Measurements from ENCODE around the gene SREBF2. TPM values are rescaled to one million over a fixed set of nuclear protein-coding genes. Genes with fewer than 3 reads are reported as not detected.
"Not testable (repeated sequence)": the region's sequence is repeated elsewhere in the genome, so short reads cannot be mapped to it uniquely, and the experiment has no call there.

Gene SREBF2
- total RNA-seq, 1 donor from 2014 or later = 108 TPM

- H3K27me3 ChIP-seq (ENCODE audit: control insufficient read depth, insufficient read depth, low read length) = no peaks in the 10 kb centered on the region
- TF ChIP-seq CTCF (IDR thresholded peaks at IDR 0.05; ENCODE audit: insufficient read depth, low read length, poor library complexity, severe bottlenecking) = no peak
- DNase-seq (ENCODE audit: low read depth) = no peak
These were observed 24.9 kb downstream of the SREBF2 start for GRCh38 chr22:41857860-41858199.

GRCh38 chr22:41862160-41862529, 29.2 kb downstream of the SREBF2 start:
- DNase-seq (ENCODE audit: low read depth) = no peak
- no peak for TF ChIP-seq CTCF (IDR thresholded peaks at IDR 0.05; ENCODE audit: insufficient read depth, low read length, poor library complexity, severe bottlenecking)
- Histone ChIP-seq H3K4me3 (ENCODE audit: low read depth, low read length) (no peak overlapping the region), H3K36me3 (ENCODE audit: control insufficient read depth, insufficient read depth, low read length) (no peaks in the 10 kb centered on the region), H3K27me3 (ENCODE audit: control insufficient read depth, insufficient read depth, low read length) (no peaks in the 10 kb centered on the region)

More at GRCh38 chr22:41857860-41858199, 24.9 kb downstream of the SREBF2 start:
- H3K4me3 ChIP-seq (ENCODE audit: low read depth, low read length) = no peak overlapping the region
- no peaks in the 10 kb centered on the region for H3K36me3 ChIP-seq (ENCODE audit: control insufficient read depth, insufficient read depth, low read length)

GRCh38 chr22:41862530-41863266, 29.8 kb downstream of the SREBF2 start:
- H3K4me3 ChIP-seq (ENCODE audit: low read depth, low read length) = no peak overlapping the region
- no peaks in the 10 kb centered on the region for H3K27me3 ChIP-seq (ENCODE audit: control insufficient read depth, insufficient read depth, low read length)
- TF ChIP-seq CTCF (IDR thresholded peaks at IDR 0.05; ENCODE audit: insufficient read depth, low read length, poor library complexity, severe bottlenecking) = no peak
- DNase-seq (ENCODE audit: low read depth) = no peak
- peaks cover under 1% of the 10 kb centered on the region for H3K36me3 ChIP-seq (ENCODE audit: control insufficient read depth, insufficient read depth, low read length)

- Histone ChIP-seq H3K36me3 (ENCODE audit: control insufficient read depth, insufficient read depth, low read length) (peaks cover 1% of the 10 kb centered on the region), H3K4me3 (ENCODE audit: low read depth, low read length) (no peak overlapping the region), H3K27me3 (ENCODE audit: control insufficient read depth, insufficient read depth, low read length) (no peaks in the 10 kb centered on the region)
- no peak for DNase-seq (ENCODE audit: low read depth)
- no peak for TF ChIP-seq CTCF (IDR thresholded peaks at IDR 0.05; ENCODE audit: insufficient read depth, low read length, poor library complexity, severe bottlenecking)
These were observed 30.6 kb downstream of the SREBF2 start for GRCh38 chr22:41863472-41863871.

- Histone ChIP-seq H3K27me3 (ENCODE audit: control insufficient read depth, insufficient read depth, low read length) (no peaks in the 10 kb centered on the region), H3K36me3 (ENCODE audit: control insufficient read depth, insufficient read depth, low read length) (peaks cover 3% of the 10 kb centered on the region), H3K4me3 (ENCODE audit: low read depth, low read length) (no peak overlapping the region)
- DNase-seq (ENCODE audit: low read depth) = no peak
- no peak for TF ChIP-seq CTCF (IDR thresholded peaks at IDR 0.05; ENCODE audit: insufficient read depth, low read length, poor library complexity, severe bottlenecking)
These were observed 35.7 kb downstream of the SREBF2 start for GRCh38 chr22:41868556-41868955.

GRCh38 chr22:41870081-41870480, 37.2 kb downstream of the SREBF2 start:
- not testable (repeated sequence) for DNase-seq (ENCODE audit: low read depth); H3K36me3 ChIP-seq (ENCODE audit: control insufficient read depth, insufficient read depth, low read length); H3K4me3 ChIP-seq (ENCODE audit: low read depth, low read length); H3K27me3 ChIP-seq (ENCODE audit: control insufficient read depth, insufficient read depth, low read length)

Data from kidney epithelial cell (primary cell).